ENCODE results near the gene EMP2. TPM values are rescaled to one million over a fixed set of nuclear protein-coding genes. Genes with fewer than 3 reads are reported as not detected.
"Not testable (repeated sequence)": the region's sequence is repeated elsewhere in the genome, so short reads cannot be mapped to it uniquely, and the experiment has no call there.

Gene EMP2
- total RNA-seq, 1 experiment from 2014 or later: 14.4 TPM

GRCh38 chr16:10534748-10535147, 45.6 kb downstream of the EMP2 start:
- H3K36me3 Mint-ChIP-seq (ENCODE audit: insufficient read depth in 1 of 3, low read depth in 3 of 3): peaks cover 3 to 12% (median 9%) of the 10 kb centered on the region in 3 experiments; a peak in 6 of 7 replicates
- Histone ChIP-seq H4K8ac (replicated peaks; ENCODE audit: insufficient read length, low read depth, low read length) (no peak overlapping the region), H3T11ph (ENCODE audit: low read length) (no peak overlapping the region), H3K27ac (ENCODE audit: insufficient read length, low read depth, low read length) (no peak overlapping the region), H2BK12ac (ENCODE audit: insufficient read length, low read depth, low read length) (no peak overlapping the region), H4K91ac (ENCODE audit: insufficient read length, low read depth, low read length) (no peak overlapping the region), H3K4ac (ENCODE audit: low read depth, low read length) (no peak overlapping the region), H2BK15ac (ENCODE audit: low read depth, low read length) (no peak overlapping the region), H3K9me3 (ENCODE audit: control insufficient read depth, low read depth, low read length) (no peaks in the 10 kb centered on the region), H3K79me1 (ENCODE audit: insufficient read depth, low read depth, low read length, poor library complexity, severe bottlenecking) (no peaks in the 10 kb centered on the region), H4K5ac (ENCODE audit: insufficient read length, low read depth, low read length) (no peak overlapping the region), H3K4me1 (ENCODE audit: insufficient read depth, low read length) (no peaks in the 10 kb centered on the region), H2BK120ac (ENCODE audit: low read depth, low read length, poor library complexity, severe bottlenecking) (no peak overlapping the region), H3K18ac (ENCODE audit: insufficient read length, low read depth, low read length) (no peak overlapping the region), H3K23me2 (ENCODE audit: insufficient read length, low read depth, low read length, poor library complexity, severe bottlenecking) (no peaks in the 10 kb centered on the region), H4K20me1 (ENCODE audit: control insufficient read depth, insufficient read depth, insufficient read length) (no peaks in the 10 kb centered on the region), H3K9ac (ENCODE audit: extremely low read depth, insufficient read length, low read length) (no peak overlapping the region), H2AK5ac (ENCODE audit: insufficient read length, low read length) (no peak overlapping the region), H3K14ac (ENCODE audit: insufficient read depth, low read length) (no peak overlapping the region), H2BK5ac (ENCODE audit: insufficient read length, low read length) (no peak overlapping the region), H2BK20ac (ENCODE audit: low read depth, low read length, poor library complexity, severe bottlenecking) (no peak overlapping the region), H2AFZ (ENCODE audit: low read length) (no peak overlapping the region), H3K56ac (ENCODE audit: insufficient read length, low read depth, low read length) (no peak overlapping the region), H3K4me2 (ENCODE audit: insufficient read depth, insufficient read length, low read length) (no peak overlapping the region), H3K27me3 (ENCODE audit: insufficient read depth, low read length) (no peaks in the 10 kb centered on the region), H3K23ac (ENCODE audit: insufficient read length, low read depth, low read length) (no peak overlapping the region), H3K79me2 (ENCODE audit: insufficient read depth, low read length) (no peaks in the 10 kb centered on the region)
- TF ChIP-seq CTCF (conservative IDR thresholded peaks at IDR 0.05): no peak
- no peaks in the 10 kb centered on the region for H3K27me3 Mint-ChIP-seq (ENCODE audit: low read depth)
- no peaks in the 10 kb centered on the region for H3K9me3 Mint-ChIP-seq
- DNase-seq: no peak
- H3K27ac Mint-ChIP-seq: no peak overlapping the region; a peak in 1 of 7 replicates
- H3K4me3 Mint-ChIP-seq: no peak overlapping the region
- WGBS (ENCODE audit: extremely low coverage, insufficient read length, low lambda C conversion rate): no CpG with 5 or more reads among the region's 5 CpGs
- H3K4me1 Mint-ChIP-seq: no peaks in the 10 kb centered on the region

- peaks cover 3 to 12% (median 9%) of the 10 kb centered on the region in 3 experiments; a peak in 6 of 7 replicates for H3K36me3 Mint-ChIP-seq (ENCODE audit: insufficient read depth in 1 of 3, low read depth in 3 of 3)
- H3K4me2 ChIP-seq (ENCODE audit: insufficient read depth, insufficient read length, low read length); H4K8ac ChIP-seq (replicated peaks; ENCODE audit: insufficient read length, low read depth, low read length); H2BK20ac ChIP-seq (ENCODE audit: low read depth, low read length, poor library complexity, severe bottlenecking); H3K4me1 ChIP-seq (ENCODE audit: insufficient read depth, low read length); H3K79me2 ChIP-seq (ENCODE audit: insufficient read depth, low read length); H2BK15ac ChIP-seq (ENCODE audit: low read depth, low read length); H3T11ph ChIP-seq (ENCODE audit: low read length); H3K56ac ChIP-seq (ENCODE audit: insufficient read length, low read depth, low read length); H2AK5ac ChIP-seq (ENCODE audit: insufficient read length, low read length); H3K27me3 Mint-ChIP-seq (ENCODE audit: low read depth); H3K4ac ChIP-seq (ENCODE audit: low read depth, low read length); H3K79me1 ChIP-seq (ENCODE audit: insufficient read depth, low read depth, low read length, poor library complexity, severe bottlenecking); H3K14ac ChIP-seq (ENCODE audit: insufficient read depth, low read length); H3K27me3 ChIP-seq (ENCODE audit: insufficient read depth, low read length); H3K4me1 Mint-ChIP-seq; H3K27ac Mint-ChIP-seq; H3K4me3 Mint-ChIP-seq; H3K9me3 Mint-ChIP-seq; H3K9ac ChIP-seq (ENCODE audit: extremely low read depth, insufficient read length, low read length); DNase-seq; H3K27ac ChIP-seq (ENCODE audit: insufficient read length, low read depth, low read length); H2BK5ac ChIP-seq (ENCODE audit: insufficient read length, low read length); H2BK12ac ChIP-seq (ENCODE audit: insufficient read length, low read depth, low read length); H4K5ac ChIP-seq (ENCODE audit: insufficient read length, low read depth, low read length); H2AFZ ChIP-seq (ENCODE audit: low read length); H4K91ac ChIP-seq (ENCODE audit: insufficient read length, low read depth, low read length); H2BK120ac ChIP-seq (ENCODE audit: low read depth, low read length, poor library complexity, severe bottlenecking); H3K9me3 ChIP-seq (ENCODE audit: control insufficient read depth, low read depth, low read length); H4K20me1 ChIP-seq (ENCODE audit: control insufficient read depth, insufficient read depth, insufficient read length); H3K23ac ChIP-seq (ENCODE audit: insufficient read length, low read depth, low read length); H3K23me2 ChIP-seq (ENCODE audit: insufficient read length, low read depth, low read length, poor library complexity, severe bottlenecking); H3K18ac ChIP-seq (ENCODE audit: insufficient read length, low read depth, low read length): not testable (repeated sequence)
- no CpG with 5 or more reads among the region's 4 CpGs for WGBS (ENCODE audit: extremely low coverage, insufficient read length, low lambda C conversion rate)
Measured at GRCh38 chr16:10533612-10534011, 46.8 kb downstream of the EMP2 start.

Data from H9 (cell line).